ENCODE measurements around the gene GCLC.
"Not testable (repeated sequence)": the region's sequence is repeated elsewhere in the genome, so short reads cannot be mapped to it uniquely, and the experiment has no call there.

The GCLC gene

DNA sequence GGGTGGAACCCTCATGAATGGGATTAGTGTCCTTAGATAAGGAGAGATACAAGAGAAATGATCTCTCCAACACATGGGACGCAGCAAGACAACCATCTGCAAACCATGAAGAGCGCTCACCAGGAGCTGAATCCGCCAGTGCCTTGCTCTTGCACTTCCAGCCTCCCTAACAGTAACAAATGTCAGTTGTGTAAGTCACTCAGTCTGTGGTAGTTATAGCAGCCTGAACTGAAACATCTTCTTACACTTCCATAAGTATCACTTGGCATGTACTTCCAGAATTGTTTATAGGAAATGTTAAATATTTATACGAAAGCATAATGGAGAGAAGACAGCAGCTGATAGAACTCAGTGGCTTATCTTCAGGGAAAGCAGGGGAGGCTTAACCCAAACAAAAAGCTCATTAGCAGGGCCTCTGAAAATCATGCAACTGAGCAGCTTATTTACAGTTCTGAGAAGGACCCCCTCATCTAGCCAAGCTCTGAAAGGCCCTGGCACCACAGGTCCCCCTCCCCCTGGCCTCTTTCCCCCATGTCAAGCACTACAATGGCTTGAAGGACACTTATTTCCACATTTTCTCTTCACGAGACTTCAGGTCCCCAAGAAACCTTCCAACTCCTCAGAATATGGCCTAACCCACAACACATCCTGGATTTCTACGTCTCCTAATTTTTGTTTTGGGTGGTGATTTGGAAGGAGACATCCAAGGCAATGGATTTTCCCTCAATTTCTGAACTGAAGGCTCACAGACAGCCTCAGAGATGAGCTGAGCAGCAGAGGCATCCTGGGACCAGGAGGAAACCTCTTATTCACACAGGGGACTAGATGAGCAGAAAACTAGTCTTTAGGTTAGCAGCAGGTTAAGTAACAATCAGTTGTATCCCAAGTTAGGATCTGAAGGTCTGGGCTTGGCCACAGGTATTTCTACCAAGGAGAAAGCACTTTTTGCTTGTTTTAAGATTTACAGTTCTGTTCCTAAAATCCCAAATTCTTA is 49.1 kb downstream of the GCLC start:
- H3K4me3 ChIP-seq (ENCODE audit: low read depth, low read length) = no peak overlapping the region

DNA sequence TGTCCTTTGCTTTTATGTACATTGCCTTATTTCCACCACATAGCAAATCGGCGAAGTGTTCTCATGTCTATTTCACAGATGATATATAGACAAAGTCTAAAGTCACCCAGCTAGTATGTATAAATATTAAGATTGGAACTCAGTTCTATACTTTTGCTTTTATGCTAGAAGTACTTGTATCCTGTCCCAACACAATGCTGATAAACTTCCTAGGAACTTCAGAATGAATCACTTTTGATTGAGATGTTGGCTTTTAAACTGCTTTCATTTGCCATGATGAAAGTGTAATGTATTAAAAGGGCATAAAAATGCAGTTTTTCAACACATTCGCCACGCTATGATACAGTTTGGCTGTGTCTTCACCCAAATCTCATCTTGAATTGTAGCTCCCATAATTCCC is 50.8 kb downstream of the GCLC start:
- no peak overlapping the region for H3K4me3 ChIP-seq (ENCODE audit: low read depth, low read length)

DNA sequence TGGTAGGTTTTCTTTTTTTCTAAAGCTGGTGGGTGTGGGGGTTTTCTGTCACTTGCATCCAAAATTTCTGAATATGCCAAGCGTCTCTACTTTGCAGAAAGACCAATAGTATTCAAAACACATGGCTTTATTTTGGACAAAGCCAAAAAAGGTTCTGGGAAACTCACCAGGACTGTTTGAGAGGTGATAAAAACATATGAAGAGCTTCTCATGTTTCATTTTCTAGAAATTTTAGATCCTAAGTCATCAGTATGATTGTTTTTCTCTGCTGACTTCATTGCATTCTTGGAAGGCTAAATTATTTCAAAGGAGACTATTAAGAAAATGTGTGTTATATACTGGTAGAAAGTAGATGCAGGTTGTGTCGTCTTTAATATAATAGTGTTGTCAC is 51.3 kb downstream of the GCLC start:
- no peak overlapping the region for H3K4me3 ChIP-seq (ENCODE audit: low read depth, low read length)

DNA sequence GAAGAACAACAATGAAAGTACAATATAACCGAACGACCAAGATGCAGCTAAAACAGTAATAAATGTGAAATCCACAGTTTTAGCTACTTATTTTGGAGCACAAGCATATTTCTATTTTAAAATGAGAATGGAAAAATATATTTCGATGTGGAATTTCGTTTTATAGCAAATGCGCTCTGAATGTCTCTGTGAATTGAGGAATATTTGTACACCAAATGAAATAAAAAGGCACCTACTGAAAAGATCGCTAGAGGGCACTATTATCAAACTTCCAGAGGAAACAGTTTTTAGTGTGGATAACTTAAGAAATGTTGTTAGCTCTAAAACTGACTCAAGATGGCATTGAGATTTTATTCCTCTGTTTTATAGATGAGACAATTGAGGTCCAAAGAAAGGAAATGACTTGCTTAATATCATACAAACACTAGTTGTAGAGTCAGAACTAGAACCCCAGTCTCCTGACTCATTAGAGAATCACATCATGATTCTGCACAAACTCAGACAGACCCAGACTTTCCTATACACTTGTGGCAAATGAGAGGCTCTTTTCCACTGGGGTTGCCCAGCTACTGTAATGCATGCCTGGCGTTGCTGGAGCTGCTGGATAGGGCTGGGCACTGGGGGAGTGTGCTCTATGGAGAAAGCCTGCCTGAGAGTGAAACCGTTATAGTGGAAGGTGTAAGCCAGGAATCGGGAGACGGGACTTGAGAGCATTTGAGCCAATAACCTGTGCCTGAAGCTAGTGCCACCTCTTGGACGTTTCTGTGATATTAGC is 51.9 kb downstream of the GCLC start:
- H3K4me3 ChIP-seq (ENCODE audit: low read depth, low read length) = no peak overlapping the region

DNA sequence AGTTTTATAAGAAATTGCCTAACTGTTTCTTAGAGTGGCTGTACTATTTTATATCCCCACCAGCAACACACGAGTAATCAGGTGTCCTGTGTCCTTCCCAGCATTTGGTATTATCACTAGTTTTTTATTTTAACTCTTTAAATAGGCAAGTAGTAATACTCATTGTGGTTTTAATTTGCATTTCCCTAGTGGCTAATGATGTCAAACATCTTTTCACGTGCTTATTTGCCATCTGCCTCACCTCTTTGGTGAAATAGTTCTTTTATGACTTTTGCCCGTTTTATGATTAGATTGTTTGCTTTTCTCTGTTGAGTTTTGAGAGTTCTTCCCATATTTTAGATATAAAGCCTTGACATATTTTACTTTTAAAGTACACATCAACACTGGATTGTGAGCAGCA is 57.8 kb downstream of the GCLC start:
- H3K4me3 ChIP-seq (ENCODE audit: low read depth, low read length) = no peak overlapping the region

DNA sequence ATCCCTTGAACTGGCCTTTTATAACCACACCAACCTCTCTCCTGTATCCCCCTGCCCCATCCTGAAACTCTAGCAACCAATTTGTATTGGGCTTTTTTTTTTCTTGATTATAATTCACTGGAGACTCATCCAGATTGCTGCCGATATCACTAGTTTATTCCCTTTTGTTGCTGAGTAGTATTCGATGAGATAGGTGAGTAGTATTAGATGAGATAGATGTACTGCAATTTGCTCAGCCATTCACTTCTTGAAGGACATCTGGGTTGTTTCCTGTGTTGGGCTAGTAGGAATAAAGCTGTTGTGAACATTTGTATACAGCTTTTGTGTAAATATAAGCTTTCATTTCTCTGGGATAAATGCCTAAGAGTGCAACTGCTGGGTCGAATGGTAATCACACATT is 58.2 kb downstream of the GCLC start:
- no peak overlapping the region for H3K4me3 ChIP-seq (ENCODE audit: low read depth, low read length)

DNA sequence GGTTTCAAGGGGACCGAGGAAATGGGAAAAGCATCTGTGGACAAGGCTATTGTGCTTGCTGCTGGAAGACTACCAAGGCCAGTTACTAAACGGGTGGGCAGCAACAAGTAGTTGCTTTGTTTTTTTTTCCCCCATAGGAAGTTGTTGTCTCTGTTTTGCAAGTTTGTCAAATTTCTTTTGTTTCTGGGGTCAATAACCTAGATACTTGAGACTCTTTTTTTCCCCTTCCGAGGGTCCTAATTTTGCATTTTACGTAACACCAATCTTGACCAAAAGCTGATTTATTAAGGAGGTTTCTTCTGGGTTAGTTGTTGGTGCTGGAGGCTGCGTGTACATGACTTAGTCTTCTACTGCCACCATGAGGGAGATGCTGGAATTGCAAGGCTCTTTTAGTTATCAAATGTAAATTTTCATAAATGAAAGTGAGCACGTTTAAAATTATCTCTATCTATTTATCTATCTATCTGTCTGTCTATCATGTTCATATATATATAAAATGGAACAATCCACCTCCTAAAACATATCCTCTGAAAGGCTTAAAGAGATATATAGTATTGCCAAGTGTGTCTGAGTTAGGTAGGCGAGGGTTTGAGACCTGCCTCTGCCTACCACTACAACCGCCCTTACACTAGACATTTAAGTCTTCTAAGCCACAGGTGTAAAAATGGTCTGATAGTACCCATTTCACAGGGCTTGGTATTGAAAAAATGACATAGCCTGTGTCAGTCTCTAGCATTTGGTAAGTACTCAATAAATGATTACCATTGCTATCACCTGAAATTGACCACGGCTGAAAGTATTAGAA is 60.2 kb downstream of the GCLC start:
- H3K4me3 ChIP-seq (ENCODE audit: low read depth, low read length) = no peak overlapping the region

DNA sequence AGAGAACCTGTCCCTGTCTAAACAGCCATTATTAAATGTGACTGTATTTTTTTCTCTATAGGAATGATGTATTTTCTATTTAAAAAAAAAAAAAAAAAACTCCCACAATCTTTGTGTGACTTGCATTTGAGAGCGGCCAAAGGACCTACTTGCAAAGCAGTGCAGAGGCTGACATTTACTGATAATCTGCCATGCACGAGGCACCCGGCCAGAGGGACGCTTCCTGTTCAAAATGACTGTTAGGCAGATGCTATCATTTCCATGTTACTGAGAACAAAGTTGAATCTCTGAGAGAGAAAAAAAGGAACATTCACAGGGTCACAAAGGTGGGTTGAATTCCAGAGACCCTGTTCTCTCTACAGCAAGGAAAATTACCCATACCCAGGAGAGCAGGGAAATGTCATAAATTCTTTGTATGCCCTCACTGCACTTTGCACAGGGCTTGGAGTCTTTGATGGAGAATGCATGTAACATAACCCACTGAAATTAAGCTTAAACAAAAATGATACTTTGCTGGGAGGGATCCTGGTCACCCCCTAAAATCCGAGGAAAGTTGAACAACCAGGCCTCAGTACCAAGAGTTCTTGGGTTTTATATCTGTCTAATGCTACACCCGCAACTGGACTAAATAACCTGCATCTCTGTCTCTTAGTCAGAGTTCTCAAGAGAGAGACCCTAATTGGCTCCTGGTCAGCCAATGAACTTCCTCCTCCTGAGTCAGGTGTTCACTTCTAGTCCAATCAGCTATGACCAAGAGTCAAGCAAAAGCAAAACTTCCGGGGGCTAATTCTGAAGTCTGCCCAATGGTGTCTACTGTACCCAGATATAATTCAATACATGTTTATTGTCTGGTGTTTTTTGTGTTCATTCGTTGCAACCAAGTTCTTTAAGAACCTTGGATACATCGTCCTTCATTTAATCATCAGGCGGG is 61.2 kb downstream of the GCLC start:
- H3K4me3 ChIP-seq (ENCODE audit: low read depth, low read length) = no peak overlapping the region

DNA sequence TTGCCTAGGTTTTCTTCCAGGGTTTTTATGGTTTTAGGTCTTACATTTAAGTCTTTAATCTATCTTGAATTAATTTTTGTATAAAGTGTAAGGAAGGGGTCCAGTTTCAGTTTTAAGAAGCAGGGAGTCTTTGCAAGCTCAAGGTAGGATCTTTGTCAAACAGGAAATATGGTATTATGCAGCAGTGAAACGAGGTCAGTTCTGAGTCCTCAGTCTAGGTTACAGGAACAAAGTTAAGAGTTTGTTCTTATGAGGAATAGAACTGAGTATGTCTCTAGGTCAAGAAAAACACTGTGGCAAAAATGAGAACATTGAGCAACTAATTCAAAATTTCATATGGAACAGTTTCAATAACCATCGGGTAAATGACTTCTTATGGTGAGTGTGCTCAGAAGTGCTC is 63.6 kb downstream of the GCLC start:
- H3K4me3 ChIP-seq (ENCODE audit: low read depth, low read length) = no peak overlapping the region

DNA sequence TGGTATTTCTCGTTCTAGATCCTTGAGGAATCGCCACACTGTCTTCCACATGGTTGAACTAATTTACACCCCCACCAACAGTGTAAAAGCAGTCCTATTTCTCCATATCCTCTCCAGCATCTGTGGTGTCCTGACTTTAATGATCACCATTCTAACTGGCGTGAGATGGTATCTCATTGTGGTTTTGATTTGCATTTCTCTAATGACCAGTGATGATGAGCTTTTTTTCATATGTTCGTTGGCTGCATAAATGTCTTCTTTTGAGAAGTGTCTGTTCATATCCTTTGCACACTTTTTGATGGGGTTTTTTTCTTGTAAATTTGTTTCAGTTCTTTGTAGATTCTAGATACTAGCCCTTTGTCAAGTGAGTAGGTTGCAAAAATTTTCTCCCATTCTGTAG is 64.1 kb downstream of the GCLC start:
- not testable (repeated sequence) for H3K4me3 ChIP-seq (ENCODE audit: low read depth, low read length)

DNA sequence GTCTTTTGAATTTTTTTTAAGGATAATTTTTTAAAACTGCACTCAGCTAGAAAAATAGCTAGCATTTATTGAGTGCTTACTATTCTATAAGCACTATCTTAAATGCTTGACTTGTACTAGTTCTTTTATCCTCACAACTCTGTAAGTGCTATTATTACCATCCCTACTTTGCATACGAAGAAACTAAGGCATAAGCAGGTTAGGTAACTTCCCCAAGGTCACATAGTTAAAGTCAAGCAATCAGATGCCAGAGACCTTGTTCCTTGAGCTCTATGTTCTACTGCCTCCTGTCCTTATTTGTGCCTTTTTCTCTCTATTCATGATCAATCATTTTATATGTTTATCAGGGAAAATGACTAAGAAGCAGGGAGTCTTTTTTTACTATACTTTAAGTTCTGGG is 65.0 kb downstream of the GCLC start:
- no peak overlapping the region for H3K4me3 ChIP-seq (ENCODE audit: low read depth, low read length)

DNA sequence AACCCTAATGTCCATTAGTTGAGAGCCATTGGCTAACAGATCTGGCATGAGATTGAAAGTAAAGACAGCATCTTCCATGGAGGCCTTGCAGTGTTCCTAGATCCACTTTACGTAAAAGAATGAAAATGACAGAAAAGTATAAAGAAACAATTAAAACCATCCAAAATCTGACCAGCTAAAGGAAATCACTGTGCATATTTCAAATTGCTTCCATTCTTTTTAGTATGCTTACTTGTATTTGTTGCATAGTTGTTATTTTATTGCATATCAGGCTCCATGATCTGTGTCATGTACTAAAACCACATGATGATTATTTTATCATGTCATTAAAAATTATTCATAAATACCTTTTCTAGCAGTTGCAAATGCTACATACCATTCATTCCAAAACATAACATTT is 67.9 kb downstream of the GCLC start:
- no peak overlapping the region for H3K4me3 ChIP-seq (ENCODE audit: low read depth, low read length)

DNA sequence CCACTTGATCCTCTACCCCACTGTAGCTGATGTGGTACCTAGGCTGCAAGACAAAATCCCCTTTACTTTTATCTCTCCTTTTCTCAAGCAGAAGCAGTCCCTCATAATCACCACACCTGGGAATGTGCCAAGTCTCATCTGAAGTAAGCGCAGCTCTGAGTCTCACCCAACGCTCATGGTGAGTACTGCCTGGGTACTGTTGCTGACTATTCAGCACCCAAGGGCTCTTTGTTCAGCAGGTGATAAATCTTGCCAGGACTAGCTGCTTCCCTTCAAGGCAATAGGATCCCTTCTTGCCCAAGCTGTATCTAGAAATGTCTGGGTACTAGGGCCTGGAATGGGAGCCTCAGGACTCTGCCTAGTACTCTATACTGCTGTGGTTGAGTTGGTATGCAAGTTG is 70.9 kb downstream of the GCLC start:
- no peak overlapping the region for H3K4me3 ChIP-seq (ENCODE audit: low read depth, low read length)

DNA sequence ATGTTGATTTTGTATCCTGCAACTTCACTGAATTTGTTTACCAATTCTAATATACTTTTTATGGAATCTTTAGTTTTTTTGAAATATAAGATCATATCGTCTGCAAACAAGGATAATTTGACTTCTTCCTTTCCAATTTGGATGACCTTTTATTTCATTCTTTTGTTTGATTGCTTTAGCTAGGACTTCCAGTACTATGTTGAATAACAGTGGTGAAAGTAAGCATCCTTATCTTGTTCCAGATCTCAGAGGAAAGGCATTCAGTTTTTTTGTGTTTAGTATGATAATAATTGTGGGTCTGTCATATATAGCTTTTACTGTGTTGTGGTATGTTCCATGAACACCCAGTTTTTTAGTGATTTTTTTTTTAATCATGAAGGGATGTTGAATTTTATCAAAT is 75.7 kb downstream of the GCLC start:
- no peak overlapping the region for H3K4me3 ChIP-seq (ENCODE audit: low read depth, low read length)

DNA sequence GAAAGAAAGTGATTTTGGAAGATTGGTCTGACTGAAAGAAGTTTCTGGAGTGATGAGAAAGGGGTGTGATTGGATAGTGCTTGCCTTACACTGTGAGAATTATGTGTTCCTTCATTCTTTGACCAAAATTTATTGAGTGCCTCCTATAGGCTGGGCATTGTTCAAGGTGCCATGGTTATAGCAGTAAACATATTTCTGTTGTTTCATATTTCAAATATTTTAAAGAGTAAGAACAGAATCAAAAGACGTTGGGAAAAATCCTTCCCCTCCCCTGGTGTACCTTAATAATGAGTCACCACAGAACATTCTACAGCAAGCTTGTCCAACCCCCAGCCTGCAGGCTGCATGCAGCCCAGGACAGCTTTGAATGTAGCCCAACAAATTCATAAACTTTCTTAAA is 78.6 kb downstream of the GCLC start:
- no peak overlapping the region for H3K4me3 ChIP-seq (ENCODE audit: low read depth, low read length)

DNA sequence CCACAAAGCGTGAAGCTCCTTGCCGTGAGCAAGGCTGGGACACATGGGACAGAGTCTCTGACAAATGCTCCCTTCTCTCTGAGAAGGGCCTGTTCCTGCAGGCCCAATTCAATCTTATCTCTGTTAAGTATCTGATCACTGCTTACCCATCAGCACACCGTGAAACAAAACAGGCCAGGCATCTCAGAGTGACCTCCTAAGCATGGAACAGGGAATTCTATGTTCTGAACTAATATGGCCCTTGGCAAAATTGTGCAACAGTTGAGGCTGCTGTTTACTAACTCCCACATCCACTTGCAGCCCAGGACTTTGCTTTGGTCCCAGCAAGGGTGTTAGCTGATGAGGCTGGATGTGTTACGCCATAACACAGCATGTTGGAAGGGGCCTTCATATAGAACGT is 79.2 kb downstream of the GCLC start:
- no peak overlapping the region for H3K4me3 ChIP-seq (ENCODE audit: low read depth, low read length)

DNA sequence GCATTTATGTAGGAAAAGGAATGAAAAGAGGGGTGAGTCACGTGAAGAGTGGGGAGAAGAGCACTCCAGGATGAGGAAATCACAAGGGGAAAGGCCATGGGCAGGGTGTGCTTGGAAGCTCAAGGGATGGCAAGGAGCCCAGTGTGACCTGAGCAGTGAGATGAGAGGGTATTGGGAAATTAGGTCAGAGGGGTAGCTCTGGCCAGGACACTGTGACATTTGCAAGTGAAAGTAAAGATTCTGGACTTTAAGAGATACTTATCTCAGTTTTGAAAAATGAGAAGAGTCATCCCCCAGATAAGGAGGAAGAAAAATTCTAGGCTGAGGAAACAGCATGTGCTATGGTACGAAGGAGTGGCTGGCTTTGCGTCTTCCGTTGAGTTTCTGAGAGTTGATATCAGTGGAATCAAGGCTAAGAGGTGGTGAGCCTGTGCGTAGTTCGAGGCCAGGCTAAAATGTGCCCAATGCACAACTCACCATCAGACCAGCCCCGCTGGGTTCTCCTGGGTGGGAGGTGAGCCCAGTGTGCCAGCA is 79.9 kb downstream of the GCLC start:
- H3K4me3 ChIP-seq (ENCODE audit: low read depth, low read length) = no peak overlapping the region

DNA sequence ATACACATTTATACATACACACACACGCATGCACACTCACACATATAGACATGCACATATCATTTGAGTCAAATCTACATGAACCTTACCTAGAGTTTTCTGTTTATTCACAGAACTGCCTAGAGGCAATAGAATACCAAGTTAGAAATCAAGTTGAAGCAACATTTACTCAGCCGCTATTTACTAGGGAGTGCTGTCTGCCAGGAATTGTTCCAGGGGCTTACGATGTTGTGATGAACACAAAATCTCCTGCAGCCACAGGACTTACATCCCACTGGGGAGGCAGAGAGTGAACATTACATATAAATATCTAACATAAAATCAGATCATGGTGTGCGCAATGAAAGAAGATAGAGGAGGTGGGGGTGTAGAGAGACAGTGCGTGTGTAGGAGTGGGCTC is 80.4 kb downstream of the GCLC start:
- no peak overlapping the region for H3K4me3 ChIP-seq (ENCODE audit: low read depth, low read length)

DNA sequence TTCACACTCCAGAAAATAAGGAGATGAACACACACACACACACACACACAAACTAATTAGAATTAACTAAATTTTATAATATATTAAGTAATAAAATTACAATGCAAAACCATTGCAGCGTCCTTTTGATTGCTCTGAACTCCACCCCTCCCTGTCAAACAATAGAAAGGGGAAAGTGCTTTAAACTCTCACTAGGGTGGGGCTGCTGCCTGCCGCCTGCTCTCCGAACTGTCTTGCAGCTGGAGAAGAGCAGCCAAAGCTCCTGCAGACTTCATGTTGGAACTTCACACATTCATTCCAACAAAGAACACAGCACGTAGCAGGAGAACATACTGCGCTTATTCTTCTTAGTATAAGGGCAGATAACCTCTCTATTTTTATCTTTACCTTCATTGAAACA is 83.2 kb downstream of the GCLC start:
- H3K4me3 ChIP-seq (ENCODE audit: low read depth, low read length) = no peak overlapping the region

DNA sequence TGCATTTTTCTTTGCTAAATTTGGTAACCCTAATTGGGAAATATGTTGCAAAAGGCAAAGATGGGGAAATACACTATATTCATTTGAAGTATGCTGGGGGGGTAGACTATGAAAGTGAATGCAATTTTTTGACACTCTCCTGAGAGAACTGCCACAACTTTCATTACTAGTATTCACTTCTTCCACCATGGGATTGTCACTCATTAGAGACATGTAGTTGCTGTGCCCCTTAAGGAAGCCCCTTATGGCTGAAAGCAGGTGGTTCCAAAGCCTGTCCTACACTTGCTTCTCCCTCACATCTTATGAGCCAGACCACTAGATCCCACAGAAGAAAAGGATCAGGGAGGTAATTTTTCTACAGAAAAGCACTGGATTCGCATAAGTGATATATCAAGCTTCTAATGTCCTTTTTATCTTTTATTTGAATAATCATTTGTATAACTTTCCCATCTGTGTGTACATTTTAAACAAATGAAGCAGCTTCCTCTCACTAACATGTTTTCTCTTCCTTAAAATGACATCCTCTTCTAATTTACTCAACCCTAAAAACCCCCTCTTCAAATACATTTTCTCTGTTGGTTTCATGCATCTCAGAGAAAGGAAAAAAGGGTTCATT is 83.8 kb downstream of the GCLC start:
- no peak overlapping the region for H3K4me3 ChIP-seq (ENCODE audit: low read depth, low read length)

All from iPS-11a (cell line).